Vagina (tissue), 2 donors: ENCODE results near the gene HM13. TPM values are rescaled to one million over a fixed set of nuclear protein-coding genes. Genes with fewer than 3 reads are reported as not detected.
"Not testable (repeated sequence)": the region's sequence is repeated elsewhere in the genome, so short reads cannot be mapped to it uniquely, and the experiment has no call there.

Experiments used
- DNase-seq, 2 donors: peaks; one replicate each; pipeline ENCODE4 v3.0.0-alpha.2; 2017; ENCODE audit errors: extremely low spot score in 2 of 2
- H3K27ac ChIP-seq: fragments of 200-600 bp; sonication (generic); one replicate; pipeline ENCODE4 v1.5.1; 2019
- H3K27me3 ChIP-seq: fragments of 200-600 bp; sonication (generic); one replicate; pipeline ENCODE4 v1.5.1; 2019
- H3K36me3 ChIP-seq, 2 donors: fragments of 200-600 bp; sonication (generic); one replicate each; pipeline ENCODE4 v1.5.1; 2017 to 2019
- H3K4me1 ChIP-seq: fragments of 200-600 bp; sonication (generic); one replicate; pipeline ENCODE4 v1.5.1; 2019
- H3K4me3 ChIP-seq, 2 donors: fragments of 200-600 bp; sonication (generic); 1 replicate in 1 of 2; 2 replicates in 1 of 2; pipeline ENCODE4 v1.5.1; 2016 to 2019
- H3K9me3 ChIP-seq: fragments of 200-600 bp; sonication (generic); one replicate; pipeline ENCODE4 v1.5.1; 2019
- CTCF ChIP-seq, 3 experiments: fragments of 450-650 bp in 2 of 3; fragments of 200-600 bp in 1 of 3; sonication (generic) in 1 of 3; IDR thresholded peaks; one replicate each; pipeline ENCODE4 v1.5.1; 2017 to 2019; ENCODE audit warnings: antibody characterized with exemption in 3 of 3, mild to moderate bottlenecking in 2 of 3, moderate library complexity in 2 of 3
- POLR2A ChIP-seq, 2 donors: fragments of 450-650 bp; IDR thresholded peaks; one replicate each; pipeline ENCODE4 v1.6.1; 2017; ENCODE audit warnings: antibody characterized with exemption in 2 of 2, mild to moderate bottlenecking in 2 of 2, moderate library complexity in 2 of 2
- POLR2AphosphoS5 ChIP-seq, 2 donors: sonication (generic); formaldehyde crosslinking; IDR thresholded peaks; one replicate each; pipeline ENCODE4 v1.9.0; 2017; ENCODE audit warnings: antibody characterized with exemption in 2 of 2, mild to moderate bottlenecking in 2 of 2, low read depth in 1 of 2; ENCODE audit not compliant: insufficient read depth in 1 of 2
- intact Hi-C: fragments of 100-400 bp; cut with DNase I; formaldehyde crosslinking; loops from one replicate; pipeline ENCODE4 v1.15.1; 2023
- total RNA-seq: library from RNA; depleted of rRNA; stranded (reverse); fragments of >200 nt; gene quantifications from one replicate; pipeline ENCODE4 v1.2.3, GENCODE V29; 2016

Gene HM13
- total RNA-seq, 1 donor from 2014 or later, result 77.8 TPM

GRCh38 chr20:31578448-31579138, 64.4 kb downstream of the HM13 start:
- intact Hi-C loops, result no loop called here
- Histone ChIP-seq H3K27ac (no peak overlapping the region), H3K9me3 (no peaks in the 10 kb centered on the region), H3K36me3 (no peaks in the 10 kb centered on the region), H3K4me1 (peaks cover 8% of the 10 kb centered on the region), H3K4me3 (no peak overlapping the region), H3K27me3 (no peaks in the 10 kb centered on the region)
- TF ChIP-seq POLR2A (IDR thresholded peaks at IDR 0.05) (no peak), POLR2AphosphoS5 (IDR thresholded peaks at IDR 0.05; ENCODE audit: insufficient read depth in 1 of 2, low read depth in 1 of 2) (no peak), CTCF (IDR thresholded peaks at IDR 0.05) (no peak)
- DNase-seq, result no peak

- no peaks in the 10 kb centered on the region for H3K9me3 ChIP-seq
- no peak overlapping the region for H3K27ac ChIP-seq
- DNase-seq, result no peak
- no peaks in the 10 kb centered on the region for H3K36me3 ChIP-seq
- peaks cover 1% of the 10 kb centered on the region for H3K4me1 ChIP-seq
- intact Hi-C loops, result no loop called here
- no peaks in the 10 kb centered on the region for H3K27me3 ChIP-seq
- no peak overlapping the region for H3K4me3 ChIP-seq
- no peak for TF ChIP-seq POLR2AphosphoS5 (IDR thresholded peaks at IDR 0.05; ENCODE audit: insufficient read depth in 1 of 2, low read depth in 1 of 2)
- no peak for TF ChIP-seq POLR2A (IDR thresholded peaks at IDR 0.05)
- TF ChIP-seq CTCF (IDR thresholded peaks at IDR 0.05), result no peak
These were observed 65.0 kb downstream of the HM13 start for GRCh38 chr20:31579245-31579644.

- H3K27ac ChIP-seq, H3K27me3 ChIP-seq, H3K36me3 ChIP-seq, H3K4me3 ChIP-seq, intact Hi-C loops, H3K9me3 ChIP-seq, H3K4me1 ChIP-seq, DNase-seq: not testable (repeated sequence)
These were observed 65.9 kb downstream of the HM13 start for GRCh38 chr20:31579941-31580651.

- DNase-seq, result no peak
- intact Hi-C loops, result no loop called here
- no peak overlapping the region for H3K4me3 ChIP-seq
- H3K27ac ChIP-seq, result no peak overlapping the region
- TF ChIP-seq POLR2AphosphoS5 (IDR thresholded peaks at IDR 0.05; ENCODE audit: insufficient read depth in 1 of 2, low read depth in 1 of 2) (no peak), POLR2A (IDR thresholded peaks at IDR 0.05) (no peak), CTCF (IDR thresholded peaks at IDR 0.05) (no peak)
- H3K4me1 ChIP-seq, result no peaks in the 10 kb centered on the region
- no peaks in the 10 kb centered on the region for H3K36me3 ChIP-seq
- H3K9me3 ChIP-seq, result no peaks in the 10 kb centered on the region
- no peaks in the 10 kb centered on the region for H3K27me3 ChIP-seq
These were observed 66.5 kb downstream of the HM13 start for GRCh38 chr20:31580706-31581105.

GRCh38 chr20:31581391-31581790, 67.1 kb downstream of the HM13 start:
- intact Hi-C loops, result no loop called here
- Histone ChIP-seq H3K36me3 (no peaks in the 10 kb centered on the region), H3K27me3 (no peaks in the 10 kb centered on the region), H3K4me1 (no peaks in the 10 kb centered on the region), H3K9me3 (no peaks in the 10 kb centered on the region), H3K27ac (no peak overlapping the region), H3K4me3 (no peak overlapping the region)
- TF ChIP-seq POLR2AphosphoS5 (IDR thresholded peaks at IDR 0.05; ENCODE audit: insufficient read depth in 1 of 2, low read depth in 1 of 2) (no peak), CTCF (IDR thresholded peaks at IDR 0.05) (no peak), POLR2A (IDR thresholded peaks at IDR 0.05) (no peak)
- no peak for DNase-seq
